Astrocyte of the spinal cord (primary cell): ENCODE measurements around the gene OR2H1.

ENCODE experiments used
- DNase-seq: peaks from one replicate; pipeline ENCODE4 v3.0.0; 2011; ENCODE audit warnings: low read depth, low spot score
- H3K4me3 ChIP-seq: 2 replicates; pipeline ENCODE4 v1.5.1; 2011; ENCODE audit warnings: low read depth, mild to moderate bottlenecking, low read length, moderate library complexity
- in situ Hi-C: cut with HindIII; loops from 2 replicates; pipeline ENCODE4 v1.10.0; 2017; ENCODE audit warnings: low sequenced_read_pairs
- TF ChIP-seq, protein P1 (sequence below): IDR thresholded peaks from 2 replicates; pipeline ENCODE4 v1.5.1; 2012; ENCODE audit warnings: low read depth, mild to moderate bottlenecking, low read length, inconsistent platforms

OR2H1 gene

DNA sequence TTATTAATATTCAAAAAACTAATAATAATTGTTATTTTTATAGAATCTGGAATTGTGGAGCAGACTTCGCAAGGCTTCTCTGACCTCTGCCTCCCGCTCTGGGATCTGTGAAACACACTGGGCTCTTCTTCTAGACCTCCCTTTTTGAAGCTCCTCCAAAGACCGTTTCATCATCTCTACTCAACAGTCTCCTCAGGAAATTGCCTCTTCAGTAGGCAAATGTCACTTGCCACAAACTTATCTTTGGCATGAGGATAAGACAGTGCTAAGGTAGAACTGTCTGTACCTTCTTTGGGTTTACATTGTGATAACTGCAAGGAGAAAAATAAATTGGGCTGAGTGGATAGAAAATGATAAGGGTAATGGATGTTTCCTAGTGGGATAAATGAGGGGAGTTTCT lies 33.1 kb downstream of the OR2H1 start:
- DNase-seq, result no peak
- TF ChIP-seq, protein P1, sequence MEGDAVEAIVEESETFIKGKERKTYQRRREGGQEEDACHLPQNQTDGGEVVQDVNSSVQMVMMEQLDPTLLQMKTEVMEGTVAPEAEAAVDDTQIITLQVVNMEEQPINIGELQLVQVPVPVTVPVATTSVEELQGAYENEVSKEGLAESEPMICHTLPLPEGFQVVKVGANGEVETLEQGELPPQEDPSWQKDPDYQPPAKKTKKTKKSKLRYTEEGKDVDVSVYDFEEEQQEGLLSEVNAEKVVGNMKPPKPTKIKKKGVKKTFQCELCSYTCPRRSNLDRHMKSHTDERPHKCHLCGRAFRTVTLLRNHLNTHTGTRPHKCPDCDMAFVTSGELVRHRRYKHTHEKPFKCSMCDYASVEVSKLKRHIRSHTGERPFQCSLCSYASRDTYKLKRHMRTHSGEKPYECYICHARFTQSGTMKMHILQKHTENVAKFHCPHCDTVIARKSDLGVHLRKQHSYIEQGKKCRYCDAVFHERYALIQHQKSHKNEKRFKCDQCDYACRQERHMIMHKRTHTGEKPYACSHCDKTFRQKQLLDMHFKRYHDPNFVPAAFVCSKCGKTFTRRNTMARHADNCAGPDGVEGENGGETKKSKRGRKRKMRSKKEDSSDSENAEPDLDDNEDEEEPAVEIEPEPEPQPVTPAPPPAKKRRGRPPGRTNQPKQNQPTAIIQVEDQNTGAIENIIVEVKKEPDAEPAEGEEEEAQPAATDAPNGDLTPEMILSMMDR, result no peak
- in situ Hi-C loops, result no loop called here
- H3K4me3 ChIP-seq, result no peak overlapping the region

- in situ Hi-C loops, result no loop called here
- DNase-seq, result no peak
- no peak overlapping the region for H3K4me3 ChIP-seq
- TF ChIP-seq, protein P1, result no peak
Observed at GRCh38 chr6:29490552-29490951, 33.6 kb downstream of the OR2H1 start.

GRCh38 chr6:29491574-29491973 lies 34.6 kb downstream of the OR2H1 start:
- TF ChIP-seq, protein P1, result no peak
- no peak for DNase-seq
- in situ Hi-C loops, result no loop called here
- no peak overlapping the region for H3K4me3 ChIP-seq

GRCh38 chr6:29493261-29493660 lies 36.3 kb downstream of the OR2H1 start:
- DNase-seq, result no peak
- TF ChIP-seq, protein P1, result no peak
- in situ Hi-C loops, result no loop called here
- H3K4me3 ChIP-seq, result no peak overlapping the region

DNA sequence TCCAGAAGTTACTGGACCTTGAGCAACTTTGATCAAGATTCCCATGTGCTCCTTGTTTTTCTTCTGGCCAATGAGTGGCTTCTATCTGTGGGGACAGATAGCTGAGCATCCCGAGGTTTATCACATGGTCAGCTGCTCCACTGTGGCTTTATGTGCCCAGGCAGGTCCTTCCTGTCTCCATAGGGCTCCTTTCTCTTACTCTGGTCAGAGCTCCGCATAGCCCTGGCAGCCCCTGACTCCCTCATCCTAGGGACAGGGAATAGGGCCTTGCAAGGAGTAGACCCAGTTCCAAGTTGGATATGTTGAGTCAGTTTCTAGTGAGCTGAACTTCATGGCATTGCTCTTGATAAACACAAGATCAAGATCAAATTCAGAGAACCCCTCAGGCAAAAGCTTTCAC lies 37.2 kb downstream of the OR2H1 start:
- DNase-seq, result no peak
- TF ChIP-seq, protein P1, result no peak
- H3K4me3 ChIP-seq, result no peak overlapping the region
- in situ Hi-C loops, result no loop called here

GRCh38 chr6:29495571-29495970 lies 38.6 kb downstream of the OR2H1 start:
- in situ Hi-C loops, result no loop called here
- no peak overlapping the region for H3K4me3 ChIP-seq
- DNase-seq, result no peak
- TF ChIP-seq, protein P1, result no peak

- in situ Hi-C loops, result no loop called here
- TF ChIP-seq, protein P1, result no peak
- no peak for DNase-seq
- no peak overlapping the region for H3K4me3 ChIP-seq
Observed at GRCh38 chr6:29496961-29497360, 40.0 kb downstream of the OR2H1 start.
